IMR-90 (cell line): ENCODE data around the gene GAS2L2. TPM values are rescaled to one million over a fixed set of nuclear protein-coding genes. Genes with fewer than 3 reads are reported as not detected.

Experiments
- ATAC-seq: fragments of 200-7000 bp; cut with Tn5 transposase; 2 replicates; pipeline ENCODE4 v1.9.1; 2020; ENCODE audit warnings: low read depth, mild to moderate bottlenecking, moderate library complexity
- BruUV-seq: library from RNA; stranded (reverse); fragments of 400-500 nt; replicated peaks from 2 replicates; lab custom pipeline; 2021; lab: Mats Ljungman, UMichigan
- CTCF ChIA-PET: fragments of 300-600 bp; formaldehyde crosslinking; extraction: SDS; loops from one replicate; lab custom pipeline; 2021; ENCODE audit warnings: antibody characterized with exemption; lab: Yijun Ruan, JAX
- POLR2A ChIA-PET: fragments of 300-600 bp; sonication (Branson Sonifier 250); formaldehyde crosslinking; loops from one replicate; lab custom pipeline; 2022; ENCODE audit warnings: antibody characterized with exemption; ENCODE audit not compliant: unreplicated experiment; lab: Charles Lee
- DNase-seq: peaks from one replicate; pipeline ENCODE4 v3.0.0; 2013
- H2AFZ ChIP-seq: replicated peaks from 2 replicates; pipeline ENCODE3; 2013; ENCODE audit warnings: low read length, mild to moderate bottlenecking; ENCODE audit not compliant: poor library complexity
- H2AK5ac ChIP-seq: 2 replicates; pipeline ENCODE4 v1.6.1; 2013; ENCODE audit warnings: low read depth, low read length, inconsistent platforms
- H2AK9ac ChIP-seq: replicated peaks from 2 replicates; pipeline ENCODE3; 2013; ENCODE audit warnings: mild to moderate bottlenecking, low read depth, low read length, moderate library complexity; ENCODE audit not compliant: poor library complexity
- H2BK120ac ChIP-seq: 2 replicates; pipeline ENCODE4 v1.6.1; 2013; ENCODE audit warnings: low read depth, low read length, inconsistent platforms
- H2BK15ac ChIP-seq: 3 replicates; pipeline ENCODE4 v1.6.1; 2013; ENCODE audit warnings: low read depth, low read length, inconsistent platforms
- H2BK20ac ChIP-seq: 2 replicates; pipeline ENCODE4 v1.6.1; 2013; ENCODE audit warnings: low read depth, mild to moderate bottlenecking, inconsistent platforms, low read length, moderate library complexity
- H2BK5ac ChIP-seq: 2 replicates; pipeline ENCODE4 v1.6.1; 2013; ENCODE audit warnings: mild to moderate bottlenecking, low read depth, low read length, inconsistent platforms; ENCODE audit not compliant: poor library complexity, severe bottlenecking
- H3K14ac ChIP-seq: replicated peaks from 2 replicates; pipeline ENCODE4 v1.6.1; 2013; ENCODE audit warnings: low read depth, low read length, inconsistent platforms
- H3K18ac ChIP-seq: 2 replicates; pipeline ENCODE4 v1.6.1; 2013; ENCODE audit warnings: low read depth, low read length, control low read depth
- H3K23ac ChIP-seq: 2 replicates; pipeline ENCODE4 v1.6.1; 2013; ENCODE audit warnings: low read depth, low read length, inconsistent platforms
- H3K27ac ChIP-seq: 2 replicates; pipeline ENCODE4 v1.5.1; 2013; ENCODE audit warnings: mild to moderate bottlenecking, control low read depth, low read length; ENCODE audit not compliant: insufficient read depth
- H3K27me3 ChIP-seq: 2 replicates; pipeline ENCODE4 v1.6.1; 2013; ENCODE audit warnings: low read length; ENCODE audit not compliant: control insufficient read depth, insufficient read depth
- H3K36me3 ChIP-seq: 2 replicates; pipeline ENCODE4 v1.6.1; 2013; ENCODE audit warnings: low read length, mixed read lengths; ENCODE audit not compliant: control insufficient read depth, insufficient read depth
- H3K4ac ChIP-seq: 2 replicates; pipeline ENCODE4 v1.6.1; 2013; ENCODE audit warnings: low read depth, low read length, inconsistent platforms
- H3K4me1 ChIP-seq: 2 replicates; pipeline ENCODE4 v1.6.1; 2013; ENCODE audit warnings: low read length, mixed read lengths; ENCODE audit not compliant: control insufficient read depth, insufficient read depth
- H3K4me2 ChIP-seq: 2 replicates; pipeline ENCODE4 v1.6.1; 2013; ENCODE audit warnings: low read depth, mild to moderate bottlenecking, control low read depth, low read length, moderate library complexity
- H3K4me3 ChIP-seq: 2 replicates; pipeline ENCODE4 v1.5.1; 2013; ENCODE audit warnings: low read depth, mild to moderate bottlenecking, control low read depth, low read length, moderate library complexity; ENCODE audit not compliant: insufficient read depth
- H3K56ac ChIP-seq: 2 replicates; pipeline ENCODE4 v1.6.1; 2013; ENCODE audit warnings: low read length, inconsistent platforms; ENCODE audit not compliant: insufficient read depth; ENCODE audit errors: extremely low read depth
- H3K79me1 ChIP-seq, 2 experiments: 2 replicates each; pipeline ENCODE4 v1.6.1; 2013; ENCODE audit warnings: low read length in 2 of 2, inconsistent platforms in 1 of 2, low read depth in 1 of 2
- H3K9ac ChIP-seq: 2 replicates; pipeline ENCODE4 v1.6.1; 2013; ENCODE audit warnings: low read depth, low read length, control low read depth
- H3K9me1 ChIP-seq: 2 replicates; pipeline ENCODE4 v1.6.1; 2013; ENCODE audit warnings: low read length, inconsistent platforms; ENCODE audit not compliant: insufficient read depth
- H3K9me3 ChIP-seq: 2 replicates; pipeline ENCODE4 v1.6.1; 2013; ENCODE audit warnings: low read length; ENCODE audit not compliant: control insufficient read depth, insufficient read depth
- H4K20me1 ChIP-seq: 2 replicates; pipeline ENCODE4 v1.6.1; 2013; ENCODE audit warnings: low read length, inconsistent platforms; ENCODE audit not compliant: insufficient read depth
- H4K5ac ChIP-seq: 2 replicates; pipeline ENCODE4 v1.6.1; 2013; ENCODE audit warnings: mild to moderate bottlenecking, low read depth, low read length, control low read depth
- H4K8ac ChIP-seq, 2 experiments: 2 replicates each; pipeline ENCODE4 v1.6.1; 2013; ENCODE audit warnings: low read depth in 2 of 2, low read length in 2 of 2, control low read depth in 1 of 2, inconsistent platforms in 1 of 2
- H4K91ac ChIP-seq: 2 replicates; pipeline ENCODE4 v1.6.1; 2013; ENCODE audit warnings: low read depth, low read length, inconsistent platforms; ENCODE audit not compliant: insufficient read depth
- CEBPB ChIP-seq: IDR thresholded peaks from 2 replicates; pipeline ENCODE4 v1.6.1; 2012; ENCODE audit warnings: low read depth, low read length, improper control_type of control experiment
- CHD1 ChIP-seq: IDR thresholded peaks from 2 replicates; pipeline ENCODE4 v1.6.1; 2012; ENCODE audit warnings: low read depth, low read length, improper control_type of control experiment
- ELK1 ChIP-seq: fragments of 150-350 bp; IDR thresholded peaks from 2 replicates; pipeline ENCODE4 v1.6.1; 2016; ENCODE audit warnings: low read depth, mild to moderate bottlenecking, low read length, moderate library complexity, borderline replicate concordance
- FOS ChIP-seq: fragments of 150-350 bp; IDR thresholded peaks from 2 replicates; pipeline ENCODE4 v1.6.1; 2016; ENCODE audit warnings: low read depth, low read length
- MAFK ChIP-seq: IDR thresholded peaks from 2 replicates; pipeline ENCODE4 v1.6.1; 2012; ENCODE audit warnings: low read depth, low read length, improper control_type of control experiment
- MAZ ChIP-seq: IDR thresholded peaks from 2 replicates; pipeline ENCODE4 v1.6.1; 2012; ENCODE audit warnings: low read depth, mild to moderate bottlenecking, low read length, improper control_type of control experiment, moderate library complexity, borderline replicate concordance
- MXI1 ChIP-seq: IDR thresholded peaks from 2 replicates; pipeline ENCODE4 v1.6.1; 2012; ENCODE audit warnings: low read depth, mild to moderate bottlenecking, low read length, moderate library complexity, borderline replicate concordance
- POLR2A ChIP-seq: IDR thresholded peaks from 2 replicates; pipeline ENCODE4 v1.6.1; 2012; ENCODE audit warnings: mild to moderate bottlenecking, low read depth, low read length
- RAD21 ChIP-seq: IDR thresholded peaks from 2 replicates; pipeline ENCODE4 v1.6.1; 2012; ENCODE audit warnings: low read length, improper control_type of control experiment
- RCOR1 ChIP-seq: IDR thresholded peaks from 2 replicates; pipeline ENCODE4 v1.6.1; 2012; ENCODE audit warnings: mild to moderate bottlenecking, low read length, improper control_type of control experiment; ENCODE audit not compliant: insufficient replicate concordance
- RFX5 ChIP-seq: IDR thresholded peaks from 2 replicates; pipeline ENCODE4 v1.8.0; 2012; ENCODE audit warnings: low read depth, mild to moderate bottlenecking, low read length, moderate library complexity
- SMC3 ChIP-seq: fragments of 150-350 bp; IDR thresholded peaks from 2 replicates; pipeline ENCODE4 v1.6.1; 2016; ENCODE audit warnings: low read depth, mild to moderate bottlenecking, antibody characterized with exemption, low read length, moderate library complexity
- USF2 ChIP-seq: fragments of 150-350 bp; IDR thresholded peaks from 2 replicates; pipeline ENCODE4 v1.6.1; 2017; ENCODE audit warnings: mild to moderate bottlenecking, antibody characterized with exemption, low read length, low read depth
- WGBS, 2 experiments: methylation state at CpG; one replicate each; pipeline versions ENCODE4 v1.1.5 to v1.1.7; 2013; ENCODE audit warnings: missing lambda C conversion rate in 2 of 2; ENCODE audit not compliant: insufficient read length in 1 of 2; ENCODE audit errors: extremely low coverage in 2 of 2; 5-methylcytosine and 5-hydroxymethylcytosine counted together
- dilution Hi-C: fragments of 300-500 bp; cut with HindIII; formaldehyde crosslinking; loops from one replicate; pipeline ENCODE4 v1.14.3; 2018; ENCODE audit warnings: low sequenced_read_pairs; ENCODE audit not compliant: unreplicated experiment
- in situ Hi-C: fragments of 300-500 bp; cut with MboI; formaldehyde crosslinking; loops from 3 replicates; pipeline ENCODE4 v1.14.3; 2019; ENCODE audit warnings: low sequenced_read_pairs, inconsistent platforms, mixed read lengths
- intact Hi-C: fragments of 100-400 bp; cut with micrococcal nuclease; formaldehyde crosslinking; loops from 2 replicates; pipeline ENCODE4 v1.10.0; 2022
- polyA plus RNA-seq, 3 experiments: library from polyadenylated mRNA; depleted of rRNA; stranded (reverse); fragments of >200 nt; gene quantifications; 2 replicates each; pipeline ENCODE4 v1.2.3, GENCODE V29; 2012; ENCODE audit warnings: low replicate concordance in 1 of 3
- total RNA-seq: library from RNA; depleted of rRNA; stranded (reverse); fragments of >200 nt; gene quantifications from 2 replicates; pipeline ENCODE4 v1.2.3, GENCODE V29; 2012

The GAS2L2 gene
- total and polyA plus RNA-seq, 2 of the 4 experiments (the other 2 are of a cell fraction): 0.02 TPM; not detected in 1

- H3K9me1 ChIP-seq: peaks cover 14% of the 10 kb centered on the region
- H2AFZ ChIP-seq: no peak overlapping the region
- peak overlapping the region in 1 of 2 experiments; percentile 57; a peak in 1 of 4 replicates for H4K8ac ChIP-seq
- H4K20me1 ChIP-seq: peaks cover 13% of the 10 kb centered on the region; the same call in 1 of the 2 replicates
- peak overlapping the region; percentile 26; the same call in 1 of the 3 replicates for H2BK15ac ChIP-seq
- no peak overlapping the region; the same call in 1 of the 2 replicates for H4K5ac ChIP-seq
- TF ChIP-seq FOS (no peak), MAFK (no peak), MAZ (no peak), RCOR1 (no peak), ELK1 (no peak), POLR2A (no peak), CEBPB (no peak), USF2 (no peak), RFX5 (no peak), CHD1 (no peak), MXI1 (no peak), RAD21 (no peak), SMC3 (no peak)
- peak overlapping the region; percentile 2 for H2AK9ac ChIP-seq
- H2BK20ac ChIP-seq: peak overlapping the region; percentile 47; the same call in 1 of the 2 replicates
- H3K4me3 ChIP-seq: no peak overlapping the region
- dilution Hi-C loops (no loop called here), in situ Hi-C loops (loop anchor here (25.0 kb wide), 1 partner anchor 363 kb away; the partner anchor contains the start of gene SLFN11), intact Hi-C loops (no loop called here)
- ChIA-PET CTCF (interaction anchor here (0.7 kb wide), 1 partner anchor 21 kb away, joined by 3 read pairs; no protein-coding TSS in a partner anchor), POLR2A (interaction anchor here (0.6 to 0.7 kb wide), 2 partner anchors 582 to 642 kb away, joined by 3 to 6 read pairs; no protein-coding TSS in a partner anchor)
- H2AK5ac ChIP-seq: peak overlapping the region; percentile 83
- peak overlapping the region; percentile 64; the same call in 1 of the 2 replicates for H3K23ac ChIP-seq
- no peaks in the 10 kb centered on the region for H3K27me3 ChIP-seq
- no peak overlapping the region; the same call in 1 of the 2 replicates for H3K18ac ChIP-seq
- no CpG with 5 or more reads among the region's 2 CpGs for WGBS, 2 experiments
- DNase-seq: no peak
- H2BK5ac ChIP-seq: peak overlapping the region; percentile 73
- H3K79me1 ChIP-seq: peaks cover 0 to 24% of the 10 kb centered on the region in 2 experiments; a peak in 2 of 4 replicates
- H3K56ac ChIP-seq: no peak overlapping the region
- peak overlapping the region; percentile 30; the same call in 1 of the 2 replicates for H2BK120ac ChIP-seq
- H3K4me2 ChIP-seq: peak overlapping the region; percentile 42; the same call in 1 of the 2 replicates
- peak overlapping the region; percentile 81; the same call in 1 of the 2 replicates for H3K14ac ChIP-seq
- H3K27ac ChIP-seq: peak overlapping the region; percentile 91; the same call in 1 of the 2 replicates
- peak overlapping the region; percentile 37; the same call in 1 of the 2 replicates for H3K9ac ChIP-seq
- peak overlapping the region; percentile 30 for H4K91ac ChIP-seq
- H3K36me3 ChIP-seq: peaks cover 19% of the 10 kb centered on the region
- peaks cover 15% of the 10 kb centered on the region for H3K4me1 ChIP-seq
- H3K9me3 ChIP-seq: no peaks in the 10 kb centered on the region
- ATAC-seq: peak; percentile 36
- peak overlapping the region; percentile 80 for H3K4ac ChIP-seq
- BruUV-seq: no TSS peak
Measured at GRCh38 chr17:35725802-35726126, 27.3 kb downstream of the GAS2L2 start.
